Measurements from ENCODE around the gene VPS8. TPM values are rescaled to one million over a fixed set of nuclear protein-coding genes. Genes with fewer than 3 reads are reported as not detected.

VPS8 gene
- total and polyA plus RNA-seq, 2 of the 8 experiments (the other 6 are each of a cell fraction or from before 2014, with no cell fraction given): 13.0 to 41.0 TPM

DNA sequence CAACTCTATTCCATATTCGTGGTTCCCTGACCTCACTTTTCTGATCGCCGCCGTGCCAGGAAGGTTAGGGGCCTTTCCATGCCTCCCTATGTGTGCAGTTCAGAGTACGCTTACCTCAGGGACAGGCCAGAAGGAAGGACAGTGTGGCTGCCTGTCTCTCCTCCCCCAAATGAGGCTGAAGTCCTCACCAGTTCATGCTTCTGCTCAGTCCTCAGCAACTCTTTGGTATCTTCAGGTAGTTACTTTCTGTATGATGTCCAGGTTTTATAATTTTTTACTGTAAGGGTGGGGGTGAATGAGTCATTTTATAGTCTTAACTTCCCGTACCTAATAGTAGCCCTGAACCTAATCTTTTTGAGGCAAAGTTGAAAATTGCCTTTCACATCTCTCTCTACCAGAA lies 98.7 kb downstream of the VPS8 start:
- peak overlapping the region; percentile 4; the same call in 1 of the 2 replicates for H2BK15ac ChIP-seq (ENCODE audit: low read length)
- no peak overlapping the region for H3K9ac ChIP-seq (replicated peaks in 1 of 4; ENCODE audit: extremely low read depth in 1 of 4, low read depth in 3 of 4, low read length in 3 of 4)
- no peak overlapping the region for H2AFZ ChIP-seq (ENCODE audit: low read length)
- H4K20me1 ChIP-seq (replicated peaks in 1 of 2; ENCODE audit: control insufficient read depth in 1 of 2, insufficient read depth in 2 of 2, low read length in 2 of 2): no peaks in the 10 kb centered on the region
- no peaks in the 10 kb centered on the region for H3K79me1 ChIP-seq (ENCODE audit: low read depth, low read length)
- H4K5ac ChIP-seq (ENCODE audit: insufficient read length, low read depth, low read length): peak overlapping the region; percentile 92
- H3K23ac ChIP-seq (ENCODE audit: insufficient read length): no peak overlapping the region
- no peak overlapping the region for H4K8ac ChIP-seq (ENCODE audit: extremely low read depth, insufficient read depth, low read length)
- H2BK12ac ChIP-seq (ENCODE audit: low read depth, low read length): peak overlapping the region; percentile 51
- peak overlapping the region in 1 of 4 experiments; percentile 43; a peak in 1 of 8 replicates for H3K4me3 ChIP-seq (ENCODE audit: extremely low read depth in 1 of 4, insufficient read depth in 2 of 4, low read depth in 3 of 4, low read length in 4 of 4)
- no peaks in the 10 kb centered on the region for H3K9me3 ChIP-seq (ENCODE audit: insufficient read depth in 2 of 2, low read depth in 1 of 2, low read length in 1 of 2)
- POLR2A ChIA-PET (ENCODE audit: partially characterized antibody): no interaction called here
- DNase-seq (ENCODE audit: low read depth in 1 of 2, low spot score in 2 of 2): no peak
- H2BK5ac ChIP-seq (ENCODE audit: low read depth, low read length): peak overlapping the region; percentile 27; the same call in 1 of the 2 replicates
- H3K4me1 ChIP-seq (replicated peaks in 1 of 4; ENCODE audit: control insufficient read depth in 3 of 4, insufficient read depth in 4 of 4, low read length in 3 of 4): peaks cover 19 to 41% (median 32%) of the 10 kb centered on the region in 4 experiments
- CTCF ChIA-PET (ENCODE audit: partially characterized antibody): interaction anchor here (0.5 kb wide), 1 partner anchor 23 kb away, joined by 3 read pairs; no protein-coding TSS in a partner anchor
- H2BK20ac ChIP-seq (ENCODE audit: low read length): no peak overlapping the region; the same call in 1 of the 2 replicates
- H3K56ac ChIP-seq (replicated peaks; ENCODE audit: insufficient read length, low read depth, low read length): no peak overlapping the region
- H3K27me3 ChIP-seq (replicated peaks in 1 of 4; ENCODE audit: control insufficient read depth in 3 of 4, extremely low read depth in 1 of 4, insufficient read depth in 3 of 4, low read length in 3 of 4): no peaks in the 10 kb centered on the region
- H4K91ac ChIP-seq (replicated peaks; ENCODE audit: insufficient read length, low read length): peak overlapping the region; percentile 54
- no peak overlapping the region for H3K14ac ChIP-seq (ENCODE audit: insufficient read length)
- no peak for FAIRE-seq
- no peaks in the 10 kb centered on the region for H3K36me3 ChIP-seq (ENCODE audit: control insufficient read depth in 2 of 4, insufficient read depth in 4 of 4, low read length in 3 of 4)
- H3K23me2 ChIP-seq (ENCODE audit: low read depth, low read length): no peaks in the 10 kb centered on the region
- H3K4ac ChIP-seq (replicated peaks; ENCODE audit: insufficient read length, low read depth, low read length): peak overlapping the region; percentile 55
- H2BK120ac ChIP-seq (replicated peaks; ENCODE audit: low read depth, low read length): peak overlapping the region; percentile 18
- H3K18ac ChIP-seq (ENCODE audit: extremely low read depth, low read length): peak overlapping the region; percentile 12; the same call in 1 of the 2 replicates
- peak overlapping the region; percentile 44; the same call in 1 of the 2 replicates for H2AK5ac ChIP-seq (ENCODE audit: low read depth, low read length)
- H3K27ac ChIP-seq (ENCODE audit: low read depth, low read length): no peak overlapping the region
- no peaks in the 10 kb centered on the region for H3K79me2 ChIP-seq (ENCODE audit: control insufficient read depth in 1 of 2, insufficient read depth in 2 of 2, low read length in 2 of 2)
- H3K4me2 ChIP-seq (ENCODE audit: insufficient read depth in 1 of 2, low read depth in 2 of 2, low read length in 2 of 2): peak overlapping the region; percentile 36 to 73; a peak in 1 of 4 replicates
- 82% methylated on average over 6 of the region's 6 CpGs; no CpG with 5 or more reads in 1 of the 2 experiments for WGBS, 2 experiments (ENCODE audit: extremely low coverage in 1 of 2, insufficient coverage in 1 of 2, insufficient read length in 1 of 2, insufficient replicate concordance in 2 of 2, low coverage in 1 of 2, low lambda C conversion rate in 2 of 2, missing lambda C conversion rate in 1 of 2)
- TF ChIP-seq SRF (IDR thresholded peaks at IDR 0.05; ENCODE audit: low read depth, low read length) (no peak), SUZ12 (IDR thresholded peaks at IDR 0.05; ENCODE audit: low read length) (no peak)
